GM21825 (cell line): Measurements from ENCODE around the gene SLC16A5.
A peak's percentile ranks its signal among the peaks of the same experiment; 100 is the strongest.

Experiments
- ATAC-seq: cut with Tn5 transposase; IDR thresholded peaks from one replicate; pipeline ENCODE4 v1.9.1; 2021; ENCODE audit warnings: mild to moderate bottlenecking, moderate library complexity; ENCODE audit not compliant: unreplicated experiment

The SLC16A5 gene

DNA sequence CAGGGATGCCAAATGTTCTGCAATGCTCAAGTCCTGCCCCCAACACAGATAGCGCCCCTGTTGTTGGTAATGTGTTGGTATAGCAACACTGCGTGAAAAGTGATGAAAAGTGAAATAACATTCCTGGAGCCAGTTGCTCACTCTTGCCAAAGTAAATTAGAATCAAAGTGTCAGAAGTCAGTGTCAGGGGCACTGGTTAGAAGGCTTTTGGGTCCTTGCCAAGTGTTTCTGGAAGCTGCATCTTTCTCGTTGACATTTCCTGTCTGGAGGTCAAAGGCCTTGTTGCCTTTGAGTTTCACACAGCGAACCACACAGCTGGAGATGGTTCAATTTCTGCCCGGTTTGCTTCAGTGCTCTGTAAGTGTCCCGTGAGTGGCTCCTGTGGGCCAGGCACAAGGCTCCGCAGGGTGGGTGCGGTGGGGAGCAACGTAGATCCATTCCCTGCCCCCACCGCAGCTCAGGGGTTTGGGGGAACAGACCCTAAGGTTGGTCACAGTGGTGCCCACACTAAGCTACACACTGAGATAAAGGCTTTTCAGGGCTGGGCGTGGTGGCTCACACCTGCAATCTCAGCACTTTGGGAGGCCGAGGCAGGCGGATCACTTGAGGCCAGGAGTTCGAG lies 3.6 kb upstream of the SLC16A5 start:
- no peak for ATAC-seq

DNA sequence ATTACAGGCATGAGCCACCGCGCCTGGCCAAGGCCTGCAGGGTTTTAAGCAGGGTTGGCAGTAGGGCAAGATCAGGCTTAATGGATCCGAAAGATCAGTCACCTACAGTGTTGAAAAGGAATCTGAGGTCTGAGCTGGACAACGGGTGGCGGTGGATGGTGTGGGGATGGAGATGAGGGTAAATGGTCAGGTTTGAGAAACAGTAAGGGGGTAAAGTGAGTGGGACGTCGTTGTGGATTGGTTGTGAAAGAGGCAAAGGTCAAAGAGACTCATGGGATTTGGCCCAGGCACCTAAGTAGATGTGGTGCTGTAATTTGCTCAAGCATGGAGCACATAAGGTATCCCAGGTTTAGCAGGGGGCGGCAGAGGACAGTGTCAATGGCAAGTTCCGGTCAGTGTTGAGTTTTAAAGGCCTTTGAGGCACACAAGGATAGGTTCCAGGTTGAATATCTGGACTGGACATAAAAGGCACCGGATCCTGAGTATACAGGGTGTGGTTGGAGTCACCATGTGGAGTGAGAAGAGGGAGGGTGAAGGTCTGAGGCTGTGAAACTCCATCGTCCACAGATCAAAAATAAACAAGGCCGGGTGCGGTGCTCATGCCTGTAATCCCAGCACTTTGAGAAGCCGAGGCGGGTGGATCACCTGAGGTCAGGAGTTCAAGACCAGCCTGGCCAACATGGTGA lies 1.1 kb upstream of the SLC16A5 start:
- no peak for ATAC-seq

DNA sequence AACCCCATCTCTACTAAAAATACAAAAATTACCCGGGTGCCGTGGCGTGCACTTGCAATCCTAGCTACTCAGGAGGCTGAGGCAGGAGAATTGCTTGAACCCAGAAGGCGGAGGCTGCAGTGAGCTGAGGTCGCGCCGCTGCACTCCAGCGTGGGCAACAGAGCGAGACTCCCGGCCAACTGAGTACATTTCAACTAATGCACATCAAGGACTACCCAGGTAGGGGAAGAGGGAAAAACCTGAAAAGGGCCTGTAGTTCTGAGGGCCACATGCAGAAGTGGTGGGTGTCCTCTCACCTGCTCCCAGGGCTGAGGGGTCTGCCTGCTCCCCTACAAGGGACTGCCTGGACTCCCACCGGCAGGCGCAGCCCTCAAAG lies 584 bp upstream of the SLC16A5 start:
- no peak for ATAC-seq

DNA sequence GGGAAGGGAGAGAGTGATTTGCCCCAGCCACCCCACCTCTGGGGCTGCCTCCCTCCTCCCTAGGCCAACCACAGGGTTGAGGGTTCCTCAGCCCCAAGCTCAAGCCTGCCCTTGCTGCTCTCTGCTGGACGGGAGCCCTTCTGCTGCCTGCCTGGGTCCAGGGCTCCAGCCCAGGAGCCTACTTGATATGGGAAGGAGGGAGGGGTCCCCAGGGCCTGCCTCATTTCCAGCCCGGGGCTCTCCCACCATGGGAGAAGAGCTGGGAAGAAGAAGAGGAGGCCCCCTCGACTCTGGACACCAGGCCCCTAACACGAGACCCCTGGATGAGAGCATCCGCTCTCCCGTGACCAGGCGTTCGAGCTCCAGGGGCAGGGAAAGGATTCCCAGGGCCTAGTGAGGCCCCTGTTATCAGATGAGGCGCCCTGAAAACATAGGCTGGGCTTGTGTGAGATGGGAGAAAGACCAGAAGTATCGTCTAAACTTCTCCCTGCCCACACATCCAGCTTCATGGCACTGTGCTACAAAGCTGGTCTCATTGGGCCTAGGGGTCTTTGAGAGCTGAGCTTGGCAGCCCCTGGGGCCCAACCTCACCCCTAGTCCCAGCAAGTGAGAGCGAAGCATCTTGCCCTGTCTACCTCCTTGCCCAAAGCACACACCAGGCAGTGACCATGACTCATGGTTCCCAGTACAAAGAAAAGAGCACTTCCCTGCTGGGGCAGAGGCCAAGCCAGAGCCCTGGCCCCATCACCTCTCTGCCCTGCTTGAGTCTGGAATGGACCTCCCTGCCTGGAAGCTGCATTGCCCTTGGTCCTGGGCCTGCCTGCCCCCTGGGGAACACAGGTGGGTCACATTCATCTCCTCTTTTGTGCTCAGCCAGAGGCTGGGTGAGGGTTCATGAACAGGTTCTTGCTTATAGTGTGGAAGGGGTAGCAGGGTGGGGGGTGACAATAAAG lies 987 bp downstream of the SLC16A5 start:
- no peak for ATAC-seq

DNA sequence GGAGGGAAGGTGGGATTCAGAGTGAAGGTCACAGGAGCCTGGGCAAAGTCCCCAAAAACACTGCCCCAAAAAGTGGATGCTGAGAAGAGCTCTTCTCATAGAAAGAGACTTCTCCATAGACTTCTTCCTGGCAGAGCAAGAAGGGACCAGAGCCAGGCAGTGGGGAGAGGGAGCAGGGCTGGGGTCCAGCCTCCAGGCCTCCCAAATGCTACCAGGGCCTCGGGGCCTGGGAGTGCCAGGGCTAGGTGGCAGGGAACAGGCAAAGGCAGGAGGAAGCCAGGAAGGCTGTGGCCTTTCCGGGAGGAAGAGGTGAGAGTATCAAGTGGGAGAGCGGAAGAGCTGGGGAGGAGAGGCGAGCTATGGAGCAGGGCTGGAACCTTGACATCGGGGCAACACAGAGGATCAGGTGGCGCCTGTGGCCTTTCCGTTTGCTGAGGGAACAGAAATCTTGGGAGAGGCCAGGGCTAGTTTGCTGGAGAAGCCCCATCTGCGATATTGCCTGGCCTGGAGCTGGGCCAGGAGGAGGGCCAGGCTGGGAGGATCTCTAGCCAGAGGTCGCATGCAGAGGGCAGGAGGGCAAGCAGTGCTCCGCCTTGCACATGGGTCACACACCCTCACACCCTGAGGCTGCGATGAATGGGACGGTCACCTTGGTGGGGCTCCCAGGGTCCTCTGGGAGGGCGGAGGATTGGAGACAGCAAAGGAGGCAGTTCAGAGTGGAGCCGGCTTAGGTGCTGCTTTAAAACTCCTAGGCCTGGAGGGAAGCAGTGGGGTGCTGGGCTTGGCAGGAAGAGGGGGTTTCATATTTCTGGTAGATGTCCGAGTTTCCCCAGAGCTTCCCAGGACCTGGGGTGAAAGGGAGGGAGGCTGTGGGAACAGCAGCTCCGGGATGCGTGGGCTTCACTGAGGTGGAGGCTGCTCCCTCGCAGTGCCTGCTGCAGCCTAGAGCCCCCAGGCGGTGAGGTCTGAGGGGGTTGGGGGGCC lies 3.4 kb downstream of the SLC16A5 start:
- no peak for ATAC-seq

DNA sequence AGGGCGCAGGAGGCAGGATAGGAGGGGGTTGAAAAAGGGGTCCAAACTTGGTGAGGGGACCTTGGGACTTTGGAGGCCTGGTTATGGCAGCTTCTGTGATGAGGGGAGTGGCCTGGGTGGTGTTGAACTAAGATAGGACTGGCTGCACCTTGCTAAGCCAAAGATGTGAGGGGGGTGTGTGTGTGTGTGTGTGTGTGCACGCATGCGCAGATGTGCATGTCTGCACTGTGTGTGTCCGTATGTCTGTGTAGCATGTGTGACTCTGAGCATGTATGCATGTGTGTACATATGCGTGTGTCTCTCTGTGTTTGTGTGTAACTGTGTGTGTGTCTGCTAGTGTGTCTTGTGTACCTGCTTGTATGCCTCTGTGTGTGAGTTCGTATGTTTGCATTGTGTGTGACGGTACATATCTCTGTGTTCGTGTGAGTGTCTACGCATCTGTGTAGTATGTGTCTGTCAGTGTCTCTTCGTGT lies 4.1 kb downstream of the SLC16A5 start:
- no peak for ATAC-seq

DNA sequence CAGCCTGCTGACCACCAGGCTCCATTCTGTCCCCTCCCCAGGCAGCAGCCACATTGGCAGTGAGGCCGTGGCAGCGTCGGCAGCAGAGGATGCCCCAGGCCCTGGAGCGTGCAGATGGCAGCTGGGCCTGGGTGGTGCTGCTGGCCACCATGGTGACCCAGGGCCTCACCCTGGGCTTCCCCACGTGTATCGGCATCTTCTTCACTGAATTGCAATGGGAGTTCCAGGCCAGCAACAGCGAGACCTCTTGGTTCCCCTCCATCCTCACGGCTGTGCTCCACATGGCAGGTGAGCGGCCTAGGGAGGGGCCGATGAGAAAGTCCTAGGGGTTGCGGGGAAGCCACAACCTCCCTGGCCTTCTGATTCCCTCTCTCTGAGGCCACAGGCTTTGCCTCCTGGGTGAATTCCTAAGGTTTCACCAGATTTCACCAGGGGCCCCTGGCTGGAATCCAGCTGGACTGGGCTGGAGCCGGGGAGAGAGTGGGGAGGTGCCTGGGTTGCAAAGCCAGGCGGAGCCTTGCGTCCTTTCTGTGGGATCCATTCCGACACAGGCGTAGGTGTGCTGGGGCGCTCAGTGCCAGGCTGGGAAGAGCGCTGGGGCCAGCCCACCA lies 5.9 kb downstream of the SLC16A5 start:
- ATAC-seq = no peak

DNA sequence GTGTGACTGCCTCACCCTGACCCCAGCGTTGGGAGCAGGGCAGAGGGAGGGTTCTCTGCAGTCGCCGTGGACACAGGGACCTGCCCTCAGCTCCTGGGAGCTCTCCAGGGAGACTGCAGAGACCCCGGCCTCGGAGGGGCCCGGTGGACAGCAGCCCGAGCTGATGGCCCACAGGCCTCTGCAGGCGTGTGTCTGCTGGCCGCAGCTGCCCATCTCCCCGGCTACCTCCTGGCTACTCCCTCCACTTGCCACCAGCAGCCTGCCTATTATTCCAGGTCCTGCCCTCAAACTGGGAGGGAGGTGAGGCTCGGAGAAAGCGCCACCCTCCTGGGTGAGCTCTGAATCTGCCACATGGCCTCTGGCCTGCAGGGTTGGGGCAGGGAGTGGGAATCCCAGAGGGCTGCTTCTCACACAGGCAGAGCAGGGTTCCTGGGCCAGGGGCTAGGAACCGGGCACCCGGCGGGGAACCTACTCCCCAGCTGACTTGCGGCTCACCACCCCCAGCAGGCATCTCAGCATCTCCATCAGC lies 7.2 kb downstream of the SLC16A5 start:
- no peak for ATAC-seq

DNA sequence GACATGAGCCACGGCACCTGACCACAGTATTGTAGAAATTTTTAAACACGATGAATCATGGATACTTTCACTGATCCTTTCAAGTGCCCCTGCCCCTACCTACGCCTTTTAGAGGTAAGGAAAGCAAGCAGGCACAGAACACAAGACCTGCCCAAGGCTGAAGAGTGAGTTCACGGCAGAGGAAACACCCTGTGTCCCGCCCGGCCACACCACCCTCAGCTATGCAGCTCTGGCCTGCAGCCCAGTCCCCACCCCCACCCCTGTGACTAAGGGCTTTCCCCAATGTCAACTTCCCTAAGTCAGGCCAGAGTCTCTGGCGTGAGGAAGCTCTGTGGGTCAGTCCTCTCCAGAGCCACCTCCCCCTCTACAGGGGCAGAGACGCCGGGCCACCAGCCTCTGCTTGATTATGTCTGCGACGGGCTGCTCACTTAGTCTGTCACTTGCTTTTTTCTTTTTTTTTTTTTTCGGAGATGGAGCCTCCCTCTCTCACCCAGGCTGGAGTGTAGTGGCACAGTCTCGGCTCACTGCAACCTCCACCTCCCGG lies 8.4 kb downstream of the SLC16A5 start:
- no peak for ATAC-seq

DNA sequence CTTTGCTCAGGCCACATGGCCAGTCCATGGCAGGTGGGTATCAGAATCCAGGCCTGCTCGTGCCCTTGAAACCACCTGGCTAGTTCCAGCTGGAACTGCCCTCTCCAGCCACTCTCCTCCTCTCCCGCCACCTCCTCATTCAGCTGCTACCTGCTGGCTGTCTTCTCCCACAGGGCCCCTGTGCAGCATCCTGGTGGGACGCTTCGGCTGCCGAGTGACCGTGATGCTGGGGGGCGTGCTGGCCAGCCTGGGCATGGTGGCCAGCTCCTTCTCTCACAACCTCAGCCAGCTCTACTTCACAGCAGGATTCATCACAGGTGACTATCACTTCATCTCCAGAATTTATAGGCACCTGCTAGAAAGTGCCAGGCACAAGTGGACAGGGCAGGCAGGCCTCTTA lies 10.1 kb downstream of the SLC16A5 start:
- no peak for ATAC-seq

DNA sequence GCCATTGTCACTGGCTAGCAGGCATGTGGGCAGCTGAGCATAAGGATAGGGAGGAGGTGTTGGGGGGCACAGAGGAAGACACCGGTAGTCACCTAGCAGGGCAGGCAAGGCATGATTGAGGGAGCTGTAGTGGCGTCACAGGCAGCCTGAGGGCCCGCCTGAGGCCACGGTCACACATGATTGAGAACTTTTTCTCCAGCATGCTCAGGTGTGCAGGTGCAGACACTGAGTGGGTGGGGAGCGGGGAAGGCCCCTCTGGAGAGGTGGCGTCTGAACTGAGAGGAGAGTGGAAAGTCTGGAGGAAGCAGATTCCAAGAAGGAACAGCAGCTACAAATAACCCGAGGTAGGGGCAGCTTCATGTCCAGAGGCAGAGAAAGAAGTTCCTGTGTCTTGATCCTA lies 11.1 kb downstream of the SLC16A5 start:
- no peak for ATAC-seq

DNA sequence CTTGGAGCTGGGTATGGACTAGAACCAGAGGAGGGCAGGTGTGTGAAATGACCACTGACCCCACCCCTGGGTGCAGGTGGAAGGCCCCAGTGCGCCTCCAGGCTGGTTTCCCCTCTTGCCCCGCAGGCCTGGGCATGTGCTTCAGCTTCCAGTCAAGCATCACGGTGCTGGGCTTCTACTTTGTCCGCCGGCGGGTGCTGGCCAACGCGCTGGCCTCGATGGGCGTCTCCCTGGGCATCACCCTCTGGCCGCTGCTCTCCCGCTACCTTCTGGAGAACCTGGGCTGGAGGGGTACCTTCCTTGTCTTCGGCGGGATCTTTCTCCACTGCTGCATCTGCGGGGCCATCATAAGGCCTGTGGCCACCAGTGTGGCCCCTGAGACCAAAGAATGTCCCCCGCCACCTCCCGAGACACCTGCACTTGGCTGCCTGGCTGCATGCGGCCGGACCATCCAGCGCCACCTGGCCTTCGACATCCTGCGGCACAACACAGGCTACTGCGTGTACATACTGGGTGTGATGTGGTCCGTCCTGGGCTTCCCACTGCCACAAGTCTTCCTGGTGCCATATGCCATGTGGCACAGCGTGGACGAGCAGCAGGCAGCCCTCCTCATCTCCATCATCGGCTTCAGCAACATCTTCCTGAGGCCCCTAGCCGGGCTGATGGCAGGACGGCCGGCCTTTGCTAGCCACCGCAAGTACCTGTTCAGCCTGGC lies 12.3 kb downstream of the SLC16A5 start:
- ATAC-seq = no peak

DNA sequence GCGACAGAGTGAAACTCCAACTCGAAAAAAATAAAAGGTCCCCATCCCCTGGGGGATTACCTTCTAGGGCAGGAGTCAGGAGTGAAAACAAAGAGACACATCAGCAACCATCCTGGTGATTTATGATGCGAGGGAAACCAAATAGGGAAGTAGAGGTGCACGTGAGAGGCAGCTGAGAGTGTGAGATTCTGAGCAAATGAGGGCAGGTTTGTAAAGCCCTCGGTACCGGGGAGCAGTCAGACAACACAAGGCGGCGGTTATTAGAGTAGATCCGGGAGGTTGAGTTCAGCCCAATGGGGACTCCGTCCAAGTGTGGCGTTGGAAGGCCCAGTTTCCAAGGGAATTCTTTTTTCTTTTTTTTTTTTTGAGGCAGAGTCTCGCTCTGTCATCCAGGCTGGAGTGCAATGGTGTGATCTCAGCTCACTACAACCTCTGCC lies 14.6 kb downstream of the SLC16A5 start:
- ATAC-seq = no peak

DNA sequence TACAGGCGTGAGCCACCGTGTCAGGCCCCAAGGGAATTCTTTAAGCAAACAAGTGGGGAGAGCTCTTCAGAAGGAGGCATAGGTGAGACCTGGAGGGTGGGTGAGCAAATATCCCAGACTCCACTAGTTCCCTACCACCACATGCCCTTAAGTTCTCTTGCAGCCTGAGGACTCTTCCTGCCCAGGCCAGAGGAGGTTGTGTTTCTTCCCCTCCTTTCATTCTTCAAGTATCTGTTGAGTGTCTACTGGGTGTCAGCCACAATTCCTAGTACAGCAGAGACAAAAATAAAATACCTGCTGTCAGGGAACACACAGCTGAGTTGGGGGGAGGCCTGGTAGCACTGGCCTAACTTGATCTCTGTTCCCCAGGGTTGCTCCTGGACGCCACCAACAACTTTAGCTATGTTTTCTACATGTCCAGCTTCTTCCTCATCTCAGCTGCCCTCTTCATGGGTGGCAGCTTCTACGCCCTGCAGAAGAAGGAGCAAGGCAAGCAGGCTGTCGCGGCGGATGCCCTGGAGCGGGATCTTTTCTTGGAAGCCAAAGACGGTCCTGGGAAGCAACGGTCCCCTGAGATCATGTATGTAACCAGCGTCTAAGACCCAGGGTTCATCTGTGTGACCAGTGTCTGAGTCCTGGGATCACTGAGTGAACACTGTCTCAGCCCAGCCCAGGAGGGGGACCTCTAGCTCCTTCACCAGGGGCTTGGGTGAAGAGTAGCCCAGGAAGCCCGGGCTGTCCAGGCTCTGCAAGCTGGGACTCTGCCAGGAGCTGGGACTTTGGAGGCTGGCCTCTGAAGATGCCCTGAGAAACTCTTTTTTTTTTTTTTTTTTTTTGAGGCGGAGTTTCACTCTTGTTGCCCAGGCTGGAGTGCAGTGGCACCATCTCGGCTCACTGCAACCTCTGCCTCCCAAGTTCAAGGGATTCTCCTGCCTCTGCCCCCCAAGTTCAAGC lies 16.1 kb downstream of the SLC16A5 start:
- ATAC-seq = no peak

DNA sequence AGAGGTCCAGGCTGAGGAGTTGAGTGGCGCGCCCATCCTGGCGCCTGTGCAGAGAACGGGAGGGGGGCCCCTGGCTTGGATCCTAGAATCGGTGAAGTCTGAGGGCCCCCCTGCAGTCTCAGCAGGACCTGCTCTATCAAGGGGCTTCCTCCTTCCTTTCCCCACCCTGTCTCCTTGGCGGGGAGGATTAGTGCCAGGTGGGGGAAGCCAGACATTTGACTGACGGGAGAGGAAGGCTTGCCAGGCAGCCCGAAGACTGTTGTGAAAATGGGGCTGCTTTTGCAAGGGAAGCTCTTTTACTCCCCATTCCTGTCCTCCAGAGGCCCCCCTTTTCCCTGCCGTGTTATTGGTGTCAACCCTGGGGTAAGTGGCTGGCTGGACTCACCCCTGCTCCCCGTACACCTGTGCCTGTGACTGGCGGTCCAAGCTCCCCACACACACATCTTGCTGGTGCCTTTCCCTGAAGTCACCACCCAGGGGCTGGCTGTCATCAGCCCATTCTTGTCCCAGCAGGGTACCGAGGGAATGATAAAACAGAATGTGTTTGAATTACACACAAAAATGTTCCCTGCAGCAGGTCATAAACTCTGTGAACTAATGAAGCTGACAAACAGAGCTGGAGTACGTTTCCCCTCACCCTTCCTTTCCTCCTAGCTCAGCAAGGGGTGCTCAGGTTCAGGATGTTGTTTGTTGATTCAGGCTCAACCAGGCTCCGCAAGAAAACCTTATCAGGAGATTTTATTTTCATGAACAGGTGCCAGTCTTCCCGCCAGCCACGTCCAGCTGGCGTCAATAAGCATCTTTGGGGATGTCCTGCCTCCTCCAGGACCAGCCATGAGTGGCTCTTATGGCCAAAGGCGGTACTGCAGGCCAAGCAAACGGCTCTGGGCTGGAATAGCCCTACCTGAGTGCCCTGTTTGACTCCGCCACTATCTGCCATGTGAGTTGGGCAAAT lies 17.6 kb downstream of the SLC16A5 start:
- ATAC-seq = no peak

DNA sequence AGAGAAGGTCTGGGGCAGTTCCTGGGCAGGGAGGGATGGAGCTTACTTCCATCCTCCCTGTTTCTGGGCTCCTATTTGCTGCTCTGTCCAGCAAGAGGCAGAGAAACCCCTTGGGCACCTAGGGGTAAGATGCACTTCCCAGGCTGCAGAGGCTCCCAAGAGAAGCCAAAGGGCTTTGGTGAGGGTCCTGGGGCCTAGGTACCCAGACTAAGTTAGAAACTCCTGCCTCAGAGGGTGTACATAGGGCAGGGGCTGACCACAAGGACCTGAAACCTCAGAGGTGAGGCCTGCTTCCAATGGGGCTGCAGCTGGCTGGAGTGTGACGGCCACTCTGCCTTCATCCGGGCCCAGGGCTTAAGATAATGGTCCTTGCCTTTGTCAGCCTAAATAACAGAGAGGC lies 20.4 kb downstream of the SLC16A5 start:
- no peak for ATAC-seq

DNA sequence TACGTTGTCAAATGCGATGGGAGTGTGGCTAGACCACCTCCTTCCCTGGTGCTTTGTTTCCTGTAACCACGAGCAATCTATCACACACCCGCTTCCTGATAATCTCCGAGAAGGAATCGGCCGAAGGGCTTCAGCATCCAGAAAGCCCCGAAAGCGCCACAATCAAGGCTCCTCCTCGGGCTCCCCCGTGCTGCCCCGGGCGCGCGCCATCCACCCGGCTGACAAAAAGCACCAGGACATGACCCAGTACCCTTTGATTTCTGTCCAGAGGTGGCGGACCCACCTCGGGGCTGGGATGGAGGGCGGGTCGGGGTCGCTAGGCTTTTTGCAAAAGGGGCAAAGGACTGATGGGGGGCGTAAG lies 21.3 kb downstream of the SLC16A5 start:
- ATAC-seq = peak; percentile 16
